SW480 (cell line): ENCODE data around the gene FAM107A.
"Not testable (repeated sequence)": the region's sequence is repeated elsewhere in the genome, so short reads cannot be mapped to it uniquely, and the experiment has no call there.

Experiments
- DNase-seq: peaks from one replicate; pipeline ENCODE4 v3.0.0-alpha.2; 2016; ENCODE audit warnings: low spot score

The FAM107A gene

GRCh38 chr3:58536501-58537411, 40.4 kb downstream of the FAM107A start, which contains the start of gene ACOX2:
Gene ACOX2 (minus strand): TSS chr3:58537190. CDS start chr3:58535106, 2,084 bp downstream.
- no peak for DNase-seq

- peak; percentile 88 for DNase-seq
Measured at GRCh38 chr3:58535531-58536500, 41.4 kb downstream of the FAM107A start.

GRCh38 chr3:58534592-58535494, 42.3 kb downstream of the FAM107A start:
- DNase-seq: no peak

GRCh38 chr3:58532794-58533220, 44.4 kb downstream of the FAM107A start:
- DNase-seq: peak; percentile 66

- peak; percentile 52 for DNase-seq
Measured at GRCh38 chr3:58531956-58532355, 45.2 kb downstream of the FAM107A start.

GRCh38 chr3:58531555-58531954, 45.6 kb downstream of the FAM107A start:
- no peak for DNase-seq

GRCh38 chr3:58530354-58530865, 46.8 kb downstream of the FAM107A start:
- no peak for DNase-seq

GRCh38 chr3:58529516-58530353, 47.5 kb downstream of the FAM107A start:
- peak; percentile 30 for DNase-seq

GRCh38 chr3:58528629-58529028, 48.6 kb downstream of the FAM107A start:
- no peak for DNase-seq

GRCh38 chr3:58527440-58527839, 49.8 kb downstream of the FAM107A start:
- DNase-seq: not testable (repeated sequence)

- DNase-seq: peak; percentile 69
Measured at GRCh38 chr3:58526515-58526957, 50.7 kb downstream of the FAM107A start.

GRCh38 chr3:58524326-58524888, 52.8 kb downstream of the FAM107A start:
- DNase-seq: no peak

GRCh38 chr3:58522759-58523425, 54.3 kb downstream of the FAM107A start:
- no peak for DNase-seq

GRCh38 chr3:58521917-58522631, 55.1 kb downstream of the FAM107A start:
- no peak for DNase-seq

- no peak for DNase-seq
Measured at GRCh38 chr3:58521336-58521670, 55.9 kb downstream of the FAM107A start.

- DNase-seq: peak; percentile 11
Measured at GRCh38 chr3:58520403-58521335, 56.5 kb downstream of the FAM107A start.

- DNase-seq: no peak
Measured at GRCh38 chr3:58519668-58520402, 57.4 kb downstream of the FAM107A start.
